Anterior cingulate cortex (tissue), 58 donors: Measurements from ENCODE around the gene KIF3C.
"Not testable (repeated sequence)": the region's sequence is repeated elsewhere in the genome, so short reads cannot be mapped to it uniquely, and the experiment has no call there.

Source experiments
- DNase-seq, 58 donors: peaks; one replicate each; lab custom pipeline; 2025; lab: John Stamatoyannopoulos, UW

KIF3C gene

DNA sequence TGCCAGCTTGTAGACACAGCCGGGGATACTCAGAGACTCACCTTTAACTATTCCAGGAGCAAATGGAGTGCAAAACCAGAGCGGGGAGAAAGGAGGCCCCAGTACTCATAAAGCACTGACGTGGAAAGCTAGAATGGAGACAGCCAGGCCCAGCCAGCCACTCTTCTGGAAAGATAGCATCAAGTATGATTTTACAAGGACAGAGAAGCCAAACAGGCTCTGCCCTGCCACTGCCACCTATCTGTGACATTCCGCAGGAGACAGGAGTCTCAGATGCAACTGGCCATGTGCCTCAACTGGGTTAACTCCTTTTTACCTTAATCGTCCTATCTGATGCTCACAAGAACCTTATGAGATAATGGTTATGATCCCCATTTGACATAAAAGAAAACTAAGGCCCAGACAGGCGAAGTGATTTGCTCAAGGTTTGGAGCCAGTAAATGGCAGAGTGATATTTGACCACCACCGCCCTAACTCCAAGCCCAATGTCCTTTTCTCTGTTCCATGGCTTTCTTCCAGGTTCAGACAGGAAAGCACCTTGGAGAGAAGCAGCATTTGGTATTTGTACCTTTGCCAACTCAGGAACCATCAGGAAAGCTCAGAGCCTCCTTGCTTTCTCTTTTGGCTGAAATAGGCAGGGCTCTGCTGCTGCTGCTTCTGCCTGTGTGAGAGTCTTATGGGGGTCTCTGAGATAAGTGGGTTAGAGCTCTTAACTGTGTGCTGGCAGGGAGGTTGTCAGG, 15.6 kb downstream of the KIF3C start:
- DNase-seq: no peak

DNA sequence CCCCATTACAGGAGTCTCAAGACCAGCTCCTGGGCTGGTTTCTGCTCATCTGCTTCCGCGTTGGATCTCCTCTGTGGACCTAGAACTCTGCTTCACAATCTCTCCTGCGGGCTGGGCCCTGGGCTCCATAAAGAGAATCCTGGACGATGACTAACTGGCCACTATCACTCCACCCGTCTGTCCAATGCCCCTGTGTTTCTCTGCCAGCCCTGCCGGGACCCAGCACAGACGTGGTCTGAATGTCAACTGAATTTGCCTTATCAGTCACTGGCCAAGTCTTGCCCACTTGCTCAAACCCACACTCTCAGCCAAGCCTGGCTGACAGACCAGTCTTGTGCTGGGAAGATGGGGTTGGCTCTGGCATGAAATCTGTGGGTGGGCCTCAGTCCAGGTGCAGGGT, 17.4 kb downstream of the KIF3C start:
- peak in 33 of 58 donors; percentile 9 to 72 (median 40) for DNase-seq

DNA sequence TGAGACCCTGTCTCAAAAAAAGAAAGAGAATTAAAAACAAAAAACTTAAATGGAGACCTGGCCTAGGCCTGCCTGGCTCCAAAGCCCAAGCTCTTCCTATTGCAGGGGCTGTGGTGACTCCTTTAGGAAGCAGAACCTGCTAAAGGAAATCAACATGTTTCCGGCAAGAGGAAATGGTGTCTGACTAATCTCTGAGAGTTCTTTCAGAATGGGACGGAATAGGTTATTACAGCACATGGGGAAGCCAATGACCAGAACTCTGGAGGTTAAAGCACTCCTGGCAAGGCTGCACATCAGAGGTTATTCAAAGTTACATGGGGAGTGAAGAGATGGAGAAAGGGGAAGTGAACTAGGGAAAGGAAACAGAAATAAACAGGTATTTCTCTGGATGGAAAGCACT, 21.4 kb downstream of the KIF3C start:
- DNase-seq: no peak

DNA sequence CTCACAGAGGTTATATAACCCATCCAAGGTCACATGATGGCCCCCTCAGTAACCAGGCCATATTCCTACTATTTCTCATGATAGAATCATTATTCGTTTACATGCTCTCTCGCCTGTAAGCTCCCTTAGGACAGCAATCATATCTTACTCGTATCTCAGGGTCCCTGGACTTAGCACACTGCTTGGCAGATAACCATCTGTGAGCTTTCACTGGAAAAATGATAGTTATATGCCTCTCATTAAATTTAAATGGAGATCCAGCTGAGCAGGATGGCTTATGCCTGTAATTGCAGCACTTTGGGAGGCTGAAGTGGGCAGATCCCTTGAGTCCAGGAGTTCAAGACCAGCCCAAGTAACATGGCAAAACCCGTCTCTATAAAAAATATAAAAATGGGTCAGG, 21.9 kb downstream of the KIF3C start:
- no peak for DNase-seq

DNA sequence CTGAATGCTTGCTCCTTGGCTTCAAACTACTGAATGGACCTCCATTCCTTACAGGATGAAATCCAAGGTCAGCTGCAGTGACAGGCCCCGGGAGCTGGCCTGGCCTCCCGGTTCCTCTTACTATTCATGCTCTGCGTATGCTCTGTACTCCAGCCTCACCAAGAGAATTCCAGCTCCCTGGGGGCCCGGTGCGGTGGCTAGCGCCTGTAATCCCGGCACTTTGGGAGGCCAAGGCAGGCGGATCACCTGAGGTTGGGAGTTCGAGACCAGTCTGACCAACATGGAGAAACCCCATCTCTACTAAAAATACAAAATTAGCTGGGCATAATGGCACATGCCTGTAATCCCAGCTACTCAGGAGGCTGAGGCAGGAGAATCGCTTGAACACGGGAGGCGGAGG, 23.7 kb downstream of the KIF3C start:
- not testable (repeated sequence) for DNase-seq

DNA sequence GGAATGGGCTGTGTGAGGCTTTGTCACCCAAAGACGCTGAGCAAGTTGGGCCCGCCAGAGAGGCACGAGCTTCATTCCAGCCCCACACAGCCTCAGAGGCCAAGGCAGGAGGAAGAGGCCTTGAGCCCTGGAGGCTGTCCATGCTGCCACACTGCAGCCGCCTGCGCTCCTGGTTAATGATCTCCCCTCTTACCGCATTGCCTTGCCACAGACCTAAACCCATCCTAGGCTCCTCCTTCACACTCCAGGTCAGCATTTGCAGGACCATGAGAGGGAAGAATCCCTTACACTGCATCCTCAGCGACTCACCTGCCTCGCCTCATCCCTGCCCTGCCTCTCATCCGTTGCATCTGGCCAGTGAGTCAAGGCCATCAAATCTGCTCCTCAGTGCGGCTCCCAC, 24.6 kb downstream of the KIF3C start:
- DNase-seq: no peak

DNA sequence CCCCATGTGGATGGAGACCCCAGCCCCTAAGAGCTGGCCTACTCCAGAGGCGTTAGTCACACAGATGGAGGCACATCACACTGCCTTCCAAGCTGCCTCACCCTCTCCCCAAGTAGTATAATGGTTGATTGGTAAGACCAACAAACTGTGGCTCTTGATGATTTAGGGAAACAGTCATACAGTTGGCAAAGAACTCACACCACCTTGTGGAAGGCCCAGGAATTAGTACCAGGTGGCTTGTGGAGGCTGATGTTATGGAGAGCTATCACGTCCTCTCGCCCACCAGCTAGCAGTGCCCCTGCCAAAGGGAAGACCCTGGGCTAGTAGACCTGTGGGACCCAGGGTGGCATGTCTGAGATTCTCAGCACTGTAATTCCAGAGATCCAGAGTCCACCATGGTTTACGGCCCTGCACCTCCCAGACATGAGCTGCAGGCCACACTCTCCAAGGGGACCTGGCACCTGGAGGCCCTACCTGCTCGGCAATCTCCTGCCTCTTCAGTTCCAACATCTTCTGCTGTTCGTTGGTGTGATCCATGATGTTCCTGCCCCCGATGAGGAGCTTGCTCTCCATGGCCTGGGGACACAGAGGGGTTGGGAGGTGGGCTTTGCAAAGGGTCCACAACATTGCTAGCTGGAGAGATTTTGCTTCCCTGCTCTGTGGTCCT, 26.3 kb downstream of the KIF3C start:
- DNase-seq: no peak

DNA sequence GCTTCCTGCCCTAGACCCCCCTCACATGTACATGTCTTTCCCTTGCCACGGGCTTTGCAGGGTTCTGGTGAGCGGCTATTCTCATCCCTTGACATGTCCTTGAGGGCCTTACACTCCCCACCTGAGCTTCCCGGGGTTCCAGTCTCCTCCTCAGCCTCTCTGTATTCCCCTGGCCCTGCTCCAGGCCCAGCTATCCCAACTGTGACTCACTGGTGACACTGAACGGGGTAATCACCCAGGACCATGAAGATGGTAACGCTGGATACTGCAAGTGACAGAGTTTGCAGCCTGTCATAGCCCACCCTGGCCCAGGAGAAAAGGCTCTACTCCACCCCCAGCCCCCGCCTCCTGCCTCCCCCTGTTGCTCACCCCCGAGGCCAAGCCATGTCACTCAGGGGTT, 27.3 kb downstream of the KIF3C start:
- DNase-seq: no peak

DNA sequence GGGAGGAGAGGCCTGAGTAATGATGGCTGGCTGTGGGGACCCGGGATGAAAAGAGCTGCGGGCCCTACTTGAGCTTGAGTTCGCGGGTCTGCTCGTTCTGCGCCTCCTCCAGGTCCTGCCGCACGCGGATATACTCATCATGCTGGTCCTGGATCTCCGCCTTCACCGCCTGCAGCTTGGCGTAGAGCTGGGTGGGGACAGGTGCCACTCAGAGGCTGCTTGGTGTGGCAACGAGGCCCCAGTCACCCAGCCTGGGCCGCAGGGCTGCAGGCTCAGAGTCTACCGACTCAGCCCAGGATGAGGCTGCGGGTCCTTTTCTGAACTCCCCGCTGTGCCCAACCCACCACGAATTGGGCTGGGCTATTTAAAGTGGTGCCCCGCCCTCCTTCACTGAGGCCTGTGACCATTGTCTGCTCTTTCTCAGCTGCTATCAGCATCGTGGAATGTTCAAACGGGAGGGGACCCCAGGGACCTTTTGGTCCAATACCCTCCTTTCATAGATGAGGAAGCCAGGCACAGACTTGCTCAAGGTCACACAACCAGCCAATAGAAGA, 28.0 kb downstream of the KIF3C start:
- no peak for DNase-seq

DNA sequence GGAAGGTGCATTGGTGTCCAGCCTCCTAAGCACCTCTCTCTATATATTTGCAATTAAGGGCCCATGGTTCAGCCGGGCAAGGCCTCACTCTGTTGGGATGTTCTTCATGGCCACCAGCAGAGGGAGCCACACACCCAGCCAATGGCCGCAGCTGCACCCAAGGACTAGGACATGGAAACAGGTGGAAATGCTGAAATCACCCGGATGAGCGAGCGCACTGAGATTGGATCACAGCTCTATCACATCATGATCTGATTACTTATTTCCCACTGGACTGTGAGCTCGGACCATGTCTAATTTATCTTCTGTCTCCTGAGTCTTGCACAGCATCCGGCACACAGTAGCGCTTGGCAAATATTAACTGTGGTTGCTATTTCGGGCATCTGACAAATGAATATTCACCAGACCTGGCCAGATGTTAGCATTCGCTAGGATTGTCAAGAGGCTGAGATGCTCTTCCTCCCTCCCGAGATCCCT, 31.2 kb downstream of the KIF3C start:
- peak in 57 of 58 donors; percentile 22 to 91 (median 79) for DNase-seq

DNA sequence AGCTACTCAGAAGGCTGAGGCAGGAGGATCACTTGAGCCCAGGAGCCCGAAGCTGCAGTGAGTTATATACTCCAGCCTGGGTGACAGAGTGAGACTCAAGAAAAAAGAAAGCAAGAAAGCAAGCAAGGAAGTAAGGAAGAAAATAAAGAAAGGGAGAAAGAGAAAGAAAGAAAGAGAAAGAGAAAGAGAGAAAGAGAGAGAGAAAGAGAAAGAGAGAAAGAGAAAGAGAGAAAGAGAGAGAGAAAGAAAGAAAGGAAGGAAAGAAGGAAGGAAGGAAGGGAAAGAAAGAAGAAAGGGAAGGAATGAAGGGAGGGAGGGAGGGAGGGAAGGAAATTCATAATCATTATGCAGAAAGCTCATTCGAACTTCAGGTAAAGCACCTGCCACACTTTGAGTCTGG, 33.9 kb downstream of the KIF3C start:
- DNase-seq: no peak

DNA sequence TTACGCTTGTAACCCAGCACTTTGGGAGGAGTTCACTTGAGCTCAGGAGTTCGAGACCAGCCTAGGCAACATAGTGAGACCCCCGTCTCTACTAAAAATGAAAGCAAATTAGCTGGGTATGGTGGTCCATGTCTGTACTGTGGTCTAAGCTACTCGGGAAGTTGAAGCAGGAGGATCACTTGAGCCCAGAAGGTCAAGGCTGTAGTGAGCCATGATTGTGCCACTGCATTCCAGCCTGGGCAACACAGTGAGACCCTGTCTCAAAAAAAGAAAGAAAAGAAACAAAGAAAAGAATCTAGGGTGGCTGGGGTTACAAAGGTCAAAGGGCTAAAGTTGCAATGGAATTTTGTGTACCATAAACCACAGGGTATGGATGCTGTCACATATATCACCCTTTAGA, 41.3 kb downstream of the KIF3C start:
- DNase-seq: no peak

DNA sequence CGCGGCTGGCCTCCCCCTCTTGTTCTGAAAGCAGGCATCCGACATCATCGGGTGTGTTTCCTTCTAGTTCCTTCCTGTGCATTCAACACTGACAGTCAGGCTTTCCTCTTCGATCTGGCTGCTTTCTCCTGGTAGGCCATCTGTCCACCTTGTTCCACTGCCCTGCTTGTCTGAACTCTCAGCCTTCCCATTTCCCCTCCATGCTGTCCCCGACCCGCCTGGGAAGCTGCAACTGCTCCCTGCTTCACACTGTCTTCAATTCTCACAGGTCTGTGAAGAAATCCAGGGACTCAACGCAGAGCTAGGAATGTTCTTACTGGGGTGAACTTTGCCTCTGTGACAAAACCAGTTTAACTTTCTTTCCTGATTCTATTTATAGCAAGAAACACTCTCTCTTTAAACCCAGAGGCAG, 43.0 kb downstream of the KIF3C start:
- no peak for DNase-seq

DNA sequence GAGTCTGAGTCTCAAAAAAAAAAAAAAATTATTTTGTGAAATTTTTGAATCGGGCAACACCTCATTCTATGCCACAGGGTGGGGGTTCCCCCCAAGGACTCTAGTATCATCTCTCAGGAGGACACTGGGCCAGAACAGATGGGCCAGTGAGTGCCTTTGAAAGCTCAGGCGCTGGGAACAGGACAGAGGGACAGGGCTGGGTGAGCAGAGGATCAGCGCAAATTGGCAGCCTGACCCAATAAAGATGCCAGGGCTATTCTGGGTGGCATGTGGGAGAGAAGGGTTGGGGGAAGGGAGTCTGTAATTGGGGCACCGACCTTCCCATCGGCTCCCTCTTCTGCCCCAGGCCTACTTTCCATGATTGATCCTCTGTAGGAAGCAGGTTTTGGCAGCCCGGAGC, 44.0 kb downstream of the KIF3C start:
- peak in 38 of 58 donors; percentile 11 to 74 (median 41) for DNase-seq

DNA sequence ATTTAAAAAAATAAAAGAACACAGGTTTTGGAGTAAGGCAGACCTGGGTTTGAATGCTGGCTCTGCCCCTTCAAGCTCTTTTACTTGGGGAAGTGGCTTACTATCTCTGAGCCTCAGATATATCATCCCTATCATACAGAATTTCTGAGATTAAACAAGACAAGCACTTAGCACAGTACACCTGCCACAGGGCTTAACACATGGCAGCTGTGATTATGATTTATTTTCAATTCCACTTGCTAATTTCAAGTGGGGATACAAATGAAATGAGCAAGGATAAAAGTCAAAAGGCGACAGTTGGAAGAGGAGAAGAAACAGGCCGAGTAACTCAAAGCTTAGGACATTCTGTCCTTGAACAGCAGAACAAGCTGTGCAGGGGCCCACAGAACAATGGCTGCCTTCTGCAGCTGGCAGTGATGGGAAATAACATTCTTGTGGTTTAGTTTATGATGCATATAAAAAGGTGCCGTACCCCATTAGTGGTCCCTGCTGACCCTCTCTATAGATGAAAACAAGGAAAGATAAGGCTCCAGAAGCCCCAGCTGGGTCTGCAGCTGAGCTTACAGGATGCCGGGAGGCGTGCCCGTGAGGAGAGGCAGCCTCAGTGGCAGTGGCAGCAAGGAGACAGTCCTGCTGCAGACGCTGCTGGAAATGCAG, 45.3 kb downstream of the KIF3C start:
- peak in 4 of 58 donors; percentile 30 to 63 (median 42) for DNase-seq

DNA sequence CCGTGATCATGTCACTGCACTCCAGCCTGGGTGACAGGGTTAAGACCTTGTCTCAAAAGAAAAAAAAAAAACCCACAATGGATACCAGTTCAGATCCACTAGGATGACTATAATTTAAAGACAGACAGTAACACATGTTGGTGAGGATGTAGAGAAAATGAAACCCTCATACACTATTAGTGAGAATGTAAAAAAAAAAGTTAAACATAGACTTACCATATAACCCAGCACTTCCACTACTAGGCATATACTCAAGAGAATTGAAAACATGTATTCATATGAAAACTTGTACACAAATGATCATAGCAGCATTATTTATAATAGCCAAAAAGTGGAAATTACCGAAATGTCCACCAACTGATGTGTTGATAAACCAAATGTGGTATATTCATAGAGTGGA, 48.7 kb downstream of the KIF3C start:
- no peak for DNase-seq

DNA sequence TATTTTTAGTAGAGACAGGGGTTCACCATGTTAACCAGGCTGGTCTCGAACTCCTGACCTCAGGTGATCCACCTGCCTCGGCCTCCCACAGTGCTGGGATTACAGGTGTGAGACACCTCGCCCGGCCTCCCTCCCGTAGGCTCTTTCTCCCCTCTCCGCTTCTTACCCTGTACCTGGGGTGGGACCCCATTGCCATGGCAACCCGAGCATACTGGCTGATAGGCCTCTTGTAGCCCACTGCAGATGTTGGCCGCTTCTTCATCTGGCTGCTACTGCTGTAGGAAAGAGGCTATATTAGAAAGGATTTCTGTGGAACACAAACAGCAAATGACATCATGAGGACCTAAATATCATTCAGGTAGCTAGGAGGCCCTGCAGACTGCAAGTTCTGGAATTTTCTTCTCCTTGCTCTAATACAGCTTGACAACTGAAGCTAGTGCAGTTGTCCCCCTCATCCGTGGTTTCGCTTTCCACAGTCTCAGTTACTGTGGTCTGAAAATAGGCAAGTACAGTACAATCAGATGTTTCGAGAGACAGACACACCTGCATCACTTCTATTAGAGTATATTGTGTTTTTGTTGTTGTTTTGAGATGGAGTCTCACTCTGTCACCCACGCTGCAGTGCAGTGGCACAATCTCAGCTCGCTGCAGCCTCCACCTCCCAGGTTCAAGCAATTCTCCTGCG, 52.4 kb downstream of the KIF3C start:
- DNase-seq: no peak

DNA sequence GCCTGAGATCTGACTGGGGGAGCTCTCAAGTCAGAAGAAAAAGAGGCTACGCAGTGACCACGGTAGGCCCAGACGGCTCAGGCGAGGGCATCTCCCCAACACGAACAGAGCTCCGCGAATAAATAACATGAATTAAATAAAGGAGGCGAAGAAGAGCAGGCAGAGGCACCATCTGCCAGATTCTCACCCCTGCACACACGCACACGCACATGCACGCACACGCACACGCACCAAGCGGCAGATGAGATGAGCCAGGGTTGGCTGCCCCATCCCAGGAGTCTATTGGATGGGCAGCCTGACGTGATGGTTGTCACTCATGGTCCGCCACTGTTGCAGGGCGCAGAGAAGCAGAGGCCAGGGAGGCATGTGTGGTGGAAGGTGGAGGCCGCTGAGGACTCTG, 53.6 kb downstream of the KIF3C start:
- DNase-seq: peak in 8 of 58 donors; percentile 5 to 43 (median 12)

DNA sequence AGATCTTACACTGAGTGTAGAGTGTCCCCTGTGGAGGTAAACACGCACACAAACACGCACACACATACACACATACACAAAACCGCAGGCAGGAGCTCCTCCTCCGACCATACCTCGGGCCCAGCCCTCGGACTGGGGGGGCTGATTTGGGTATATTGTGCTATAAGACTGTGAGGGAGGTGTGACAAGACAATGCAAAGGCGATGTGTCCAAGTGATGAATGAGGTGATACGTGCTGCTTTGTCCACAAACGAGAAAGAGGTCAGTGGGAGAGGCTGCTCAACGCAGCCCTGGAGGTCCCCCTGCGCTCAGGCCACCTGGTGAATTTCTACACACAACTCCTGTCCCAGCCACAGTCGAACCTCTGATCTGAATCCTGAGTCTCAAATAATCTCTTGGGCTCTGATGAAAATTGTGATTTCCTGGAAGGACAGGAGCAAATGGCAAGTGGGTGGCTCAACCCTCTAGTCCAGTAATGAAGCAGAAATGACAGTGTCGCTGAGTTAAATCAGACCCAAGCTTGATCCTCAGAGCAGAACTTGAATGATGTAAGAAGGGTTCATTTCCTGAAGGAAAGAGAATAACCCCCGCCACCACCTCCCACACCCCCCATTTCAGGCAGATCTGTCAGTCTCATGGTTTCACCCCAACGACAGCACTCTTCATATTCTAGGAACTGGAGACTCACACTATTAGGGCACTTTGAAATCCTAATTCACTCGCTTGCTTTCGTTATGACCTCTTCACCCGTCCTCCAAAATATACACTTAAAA, 55.1 kb downstream of the KIF3C start:
- DNase-seq: no peak

DNA sequence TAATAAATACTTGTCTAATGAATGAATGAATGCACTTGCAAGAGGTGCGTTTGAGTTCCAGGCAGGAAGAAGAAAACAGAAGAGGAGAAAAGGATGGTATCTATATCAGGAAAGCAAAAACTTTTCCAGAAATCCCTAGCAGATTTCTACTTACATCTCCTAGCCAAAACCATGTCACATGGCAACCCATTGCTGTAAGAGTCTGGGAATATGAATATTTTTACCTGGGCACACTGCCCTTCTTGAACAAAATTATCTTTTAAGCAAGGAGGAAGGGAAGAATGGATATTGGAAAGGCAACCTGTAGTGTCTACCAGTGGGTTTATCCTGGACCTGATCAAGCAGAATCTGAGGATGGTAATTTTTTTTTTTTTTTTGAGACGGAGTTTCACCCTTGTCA, 59.8 kb downstream of the KIF3C start:
- no peak for DNase-seq
